Neural progenitor cell (in vitro differentiated cells): ENCODE results near the gene ADD3. TPM values are rescaled to one million over a fixed set of nuclear protein-coding genes. Genes with fewer than 3 reads are reported as not detected.
A peak's percentile ranks its signal among the peaks of the same experiment; 100 is the strongest.

Experiments
- DNase-seq: peaks from one replicate; pipeline ENCODE4 v3.0.0-alpha.2; 2016; ENCODE audit warnings: low spot score
- H2AFZ ChIP-seq: fragments of 200-600 bp; sonication (generic); replicated peaks from 2 replicates; pipeline ENCODE4 v1.6.1; 2016; ENCODE audit warnings: antibody characterized with exemption
- H3F3A ChIP-seq: fragments of 200-600 bp; sonication (generic); 2 replicates; pipeline ENCODE4 v1.6.1; 2016; ENCODE audit warnings: antibody characterized with exemption, low read depth
- H3K27ac ChIP-seq: fragments of 200-600 bp; sonication (generic); 2 replicates; pipeline ENCODE4 v1.5.1; 2016; ENCODE audit warnings: mild to moderate bottlenecking
- H3K27me3 ChIP-seq: fragments of 200-600 bp; sonication (generic); 2 replicates; pipeline ENCODE4 v1.6.1; 2016; ENCODE audit warnings: mild to moderate bottlenecking, moderate library complexity
- H3K36me3 ChIP-seq: fragments of 200-600 bp; sonication (generic); 2 replicates; pipeline ENCODE4 v1.5.1; 2016
- H3K4me1 ChIP-seq: fragments of 200-600 bp; sonication (generic); 2 replicates; pipeline ENCODE4 v1.6.1; 2016; ENCODE audit warnings: mixed run types
- H3K4me2 ChIP-seq: fragments of 200-600 bp; sonication (generic); 2 replicates; pipeline ENCODE4 v1.6.1; 2016
- H3K4me3 ChIP-seq: fragments of 200-600 bp; sonication (generic); 2 replicates; pipeline ENCODE4 v1.5.1; 2016
- H3K79me2 ChIP-seq: fragments of 200-600 bp; sonication (generic); 2 replicates; pipeline ENCODE4 v1.6.1; 2016; ENCODE audit warnings: low read depth
- H3K9ac ChIP-seq: fragments of 200-600 bp; sonication (generic); 2 replicates; pipeline ENCODE4 v1.6.1; 2016
- H3K9me3 ChIP-seq: fragments of 200-600 bp; sonication (generic); 2 replicates; pipeline ENCODE4 v1.5.1; 2016; ENCODE audit warnings: low read depth
- H4K20me1 ChIP-seq: fragments of 200-600 bp; sonication (generic); 2 replicates; pipeline ENCODE4 v1.6.1; 2016; ENCODE audit warnings: low read depth
- H3K27ac Mint-ChIP-seq: 3 replicates; pipeline ENCODE4 v1.8.0; 2021; ENCODE audit warnings: mixed read lengths
- H3K27me3 Mint-ChIP-seq: 2 replicates; pipeline ENCODE4 v1.8.0; 2022; ENCODE audit warnings: low read depth, mild to moderate bottlenecking, inconsistent platforms, moderate library complexity, mixed read lengths; ENCODE audit not compliant: insufficient read depth
- H3K36me3 Mint-ChIP-seq: 3 replicates; pipeline ENCODE4 v1.8.0; 2021; ENCODE audit warnings: mixed read lengths
- H3K4me1 Mint-ChIP-seq: 3 replicates; pipeline ENCODE4 v1.8.0; 2021; ENCODE audit warnings: mixed read lengths
- H3K4me3 Mint-ChIP-seq: 3 replicates; pipeline ENCODE4 v1.8.0; 2021; ENCODE audit warnings: mild to moderate bottlenecking, moderate library complexity, mixed read lengths
- H3K9me3 Mint-ChIP-seq: 3 replicates; pipeline ENCODE4 v1.8.0; 2020; ENCODE audit warnings: mixed read lengths
- CTCF ChIP-seq: fragments of 200-600 bp; sonication (generic); IDR thresholded peaks from 2 replicates; pipeline ENCODE4 v1.5.1; 2017; ENCODE audit warnings: antibody characterized with exemption, mild to moderate bottlenecking
- EZH2 ChIP-seq: fragments of 200-600 bp; sonication (generic); IDR thresholded peaks from 2 replicates; pipeline ENCODE4 v1.6.1; 2017; ENCODE audit warnings: antibody characterized with exemption, mild to moderate bottlenecking, moderate library complexity
- EZH2phosphoT487 ChIP-seq: fragments of 200-600 bp; sonication (generic); IDR thresholded peaks from 2 replicates; pipeline ENCODE4 v1.6.1; 2017; ENCODE audit warnings: antibody characterized with exemption
- total RNA-seq: library from RNA; depleted of rRNA; stranded (reverse); fragments of >200 nt; gene quantifications from 2 replicates; pipeline ENCODE4 v1.2.3, GENCODE V29; 2015; ENCODE audit warnings: low replicate concordance

Gene ADD3
- total RNA-seq, 1 donor from 2014 or later = 345 TPM

- H3K4me3 Mint-ChIP-seq = no peak overlapping the region
- no peaks in the 10 kb centered on the region for H3K9me3 Mint-ChIP-seq
- H3K4me3 ChIP-seq = no peak overlapping the region
- H3K36me3 ChIP-seq = no peaks in the 10 kb centered on the region
- no peak overlapping the region for H2AFZ ChIP-seq
- DNase-seq = no peak
- H3K4me1 Mint-ChIP-seq = peaks cover 23% of the 10 kb centered on the region
- H3K27me3 Mint-ChIP-seq = no peaks in the 10 kb centered on the region
- no peaks in the 10 kb centered on the region for H3K9me3 ChIP-seq
- H3K27me3 ChIP-seq = peaks cover 16% of the 10 kb centered on the region
- no peak overlapping the region for H3K4me2 ChIP-seq
- TF ChIP-seq EZH2phosphoT487 (no peak), CTCF (no peak), EZH2 (no peak)
- H3K9ac ChIP-seq = no peak overlapping the region
- no peaks in the 10 kb centered on the region for H3K36me3 Mint-ChIP-seq
- no peak overlapping the region for H3K27ac Mint-ChIP-seq
- peaks cover 30% of the 10 kb centered on the region for H3F3A ChIP-seq
- H3K79me2 ChIP-seq = peaks cover 2% of the 10 kb centered on the region
- peaks cover 21% of the 10 kb centered on the region for H3K4me1 ChIP-seq
- H3K27ac ChIP-seq = no peak overlapping the region
- H4K20me1 ChIP-seq = peaks cover under 1% of the 10 kb centered on the region
These were observed 4.3 kb upstream of the ADD3 start for GRCh38 chr10:110003524-110003885.

GRCh38 chr10:110005719-110006118 lies 2.1 kb upstream of the ADD3 start:
- H4K20me1 ChIP-seq = peaks cover 23% of the 10 kb centered on the region
- Mint-ChIP-seq H3K9me3 (no peaks in the 10 kb centered on the region), H3K27me3 (no peaks in the 10 kb centered on the region), H3K4me3 (no peak overlapping the region), H3K36me3 (no peaks in the 10 kb centered on the region), H3K4me1 (peaks cover 38% of the 10 kb centered on the region), H3K27ac (no peak overlapping the region)
- no peak overlapping the region for H3K27ac ChIP-seq
- H3K4me1 ChIP-seq = peaks cover 34% of the 10 kb centered on the region
- peak; percentile 56 for DNase-seq
- H3K27me3 ChIP-seq = peaks cover 16% of the 10 kb centered on the region
- no peak overlapping the region for H3K9ac ChIP-seq
- TF ChIP-seq EZH2phosphoT487 (no peak), CTCF (no peak), EZH2 (no peak)
- H3K36me3 ChIP-seq = no peaks in the 10 kb centered on the region
- H3K9me3 ChIP-seq = no peaks in the 10 kb centered on the region
- H3K79me2 ChIP-seq = peaks cover 24% of the 10 kb centered on the region
- peak overlapping the region; percentile 89 for H3K4me3 ChIP-seq
- peaks cover 39% of the 10 kb centered on the region for H3F3A ChIP-seq
- peak overlapping the region; percentile 81 for H3K4me2 ChIP-seq
- H2AFZ ChIP-seq = no peak overlapping the region

- Mint-ChIP-seq H3K27ac (no peak overlapping the region), H3K36me3 (no peaks in the 10 kb centered on the region), H3K4me1 (peaks cover 45% of the 10 kb centered on the region), H3K9me3 (no peaks in the 10 kb centered on the region), H3K27me3 (no peaks in the 10 kb centered on the region), H3K4me3 (no peak overlapping the region)
- Histone ChIP-seq H3K27ac (peak overlapping the region; percentile 74), H3K4me1 (peaks cover 43% of the 10 kb centered on the region), H3K79me2 (peaks cover 33% of the 10 kb centered on the region), H2AFZ (peak overlapping the region; percentile 45), H3K27me3 (peaks cover 16% of the 10 kb centered on the region), H3K9ac (no peak overlapping the region), H3K36me3 (no peaks in the 10 kb centered on the region), H3K4me3 (peak overlapping the region; percentile 89), H3K9me3 (no peaks in the 10 kb centered on the region), H3K4me2 (peak overlapping the region; percentile 81), H3F3A (peaks cover 39% of the 10 kb centered on the region), H4K20me1 (peaks cover 30% of the 10 kb centered on the region)
- peak; percentile 32 for DNase-seq
- TF ChIP-seq EZH2phosphoT487 = no peak
- TF ChIP-seq CTCF = no peak
- no peak for TF ChIP-seq EZH2
These were observed 1.2 kb upstream of the ADD3 start for GRCh38 chr10:110006358-110007160.
